PFSK-1 (cell line): ENCODE results near the gene MMEL1.

Experiments
- POLR2AphosphoS5 ChIP-seq: IDR thresholded peaks from 2 replicates; pipeline ENCODE4 v1.6.1; 2012; ENCODE audit warnings: low read depth, mild to moderate bottlenecking, control low read depth, low read length, moderate library complexity
- REST ChIP-seq, 2 experiments: IDR thresholded peaks; 2 replicates each; pipeline versions ENCODE4 v1.6.1 to v1.8.0; 2011 to 2012; ENCODE audit warnings: low read depth in 2 of 2, low read length in 2 of 2, control low read depth in 1 of 2, inconsistent platforms in 1 of 2, mild to moderate bottlenecking in 1 of 2, moderate library complexity in 1 of 2; ENCODE audit not compliant: insufficient read depth in 1 of 2
- SIN3A ChIP-seq: IDR thresholded peaks from 2 replicates; pipeline ENCODE4 v1.6.1; 2012; ENCODE audit warnings: mild to moderate bottlenecking, low read length, moderate library complexity, borderline replicate concordance; ENCODE audit not compliant: insufficient read depth
- TAF1 ChIP-seq: IDR thresholded peaks from 2 replicates; pipeline ENCODE4 v1.6.1; 2012; ENCODE audit warnings: low read length, control low read depth, borderline replicate concordance; ENCODE audit not compliant: insufficient read depth

DNA sequence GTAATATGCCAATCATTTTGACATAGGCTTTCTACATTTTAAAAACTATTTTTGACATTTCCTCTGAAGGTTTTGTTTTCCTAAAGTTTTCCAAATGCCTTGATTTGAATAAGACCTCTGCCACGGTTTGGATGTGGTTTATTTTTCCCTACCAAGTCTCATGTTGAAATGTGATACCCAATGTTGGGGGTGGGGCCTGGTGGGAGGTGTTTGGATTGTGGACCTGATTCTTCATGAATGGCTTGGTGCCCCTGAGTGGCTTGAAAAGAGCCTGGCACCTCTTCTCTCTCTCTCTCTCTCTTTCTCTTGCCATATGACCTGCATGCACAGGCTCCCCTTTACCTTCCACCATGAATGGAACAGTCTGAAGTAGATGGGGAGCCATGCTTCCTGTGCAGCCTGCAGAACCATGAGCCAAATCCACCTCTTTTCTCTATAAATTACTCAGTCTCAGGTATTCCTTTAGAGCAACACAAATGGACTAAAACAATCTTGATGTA lies 14.8 kb downstream of the MMEL1 start:
- TF ChIP-seq REST (IDR thresholded peaks at IDR 0.05; ENCODE audit: insufficient read depth in 1 of 2, low read depth in 2 of 2, low read length in 2 of 2): no peak
- no peak for TF ChIP-seq POLR2AphosphoS5
- TF ChIP-seq SIN3A: no peak
- TF ChIP-seq TAF1: no peak
